Transverse colon (tissue), 4 donors: Measurements from ENCODE around the gene AQP6. TPM values are rescaled to one million over a fixed set of nuclear protein-coding genes. Genes with fewer than 3 reads are reported as not detected.

Source experiments
- DNase-seq: peaks from one replicate; pipeline ENCODE4 v3.0.0-alpha.2; 2019
- H3K27ac ChIP-seq, 4 donors: fragments of 200-600 bp; sonication (generic); 2 replicates each; pipeline ENCODE4 v1.5.1; 2016 to 2018; ENCODE audit warnings: inconsistent platforms in 4 of 4
- H3K27me3 ChIP-seq: fragments of 200-600 bp; sonication (generic); 2 replicates; pipeline ENCODE4 v1.5.1; 2017; ENCODE audit warnings: inconsistent platforms
- H3K36me3 ChIP-seq, 4 donors: fragments of 200-600 bp; sonication (generic); 2 replicates each; pipeline ENCODE4 v1.5.1; 2017 to 2019; ENCODE audit warnings: inconsistent platforms in 4 of 4
- H3K4me1 ChIP-seq, 4 donors: fragments of 200-600 bp; sonication (generic); 2 replicates each; pipeline ENCODE4 v1.5.1; 2017 to 2020; ENCODE audit warnings: inconsistent platforms in 4 of 4
- H3K4me3 ChIP-seq, 4 donors: fragments of 200-600 bp; sonication (generic); 1 replicate in 1 of 4; 2 replicates in 3 of 4; pipeline versions ENCODE4 v1.5.1 to v1.6.1; 2017 to 2019; ENCODE audit warnings: inconsistent platforms in 4 of 4
- H3K9me3 ChIP-seq, 2 donors: fragments of 200-600 bp; sonication (generic); 2 replicates each; pipeline ENCODE4 v1.5.1; 2017 to 2019; ENCODE audit warnings: inconsistent platforms in 2 of 2
- CTCF ChIP-seq, 5 experiments: fragments of 200-600 bp in 3 of 5; fragments of 450-650 bp in 2 of 5; sonication (generic) in 3 of 5; IDR thresholded peaks; 1 replicate in 2 of 5; 2 replicates in 3 of 5; pipeline ENCODE4 v1.5.1; 2016 to 2017; ENCODE audit warnings: antibody characterized with exemption in 5 of 5, inconsistent platforms in 3 of 5, mild to moderate bottlenecking in 2 of 5, moderate library complexity in 1 of 5
- EP300 ChIP-seq: sonication (generic); formaldehyde crosslinking; IDR thresholded peaks from one replicate; pipeline ENCODE4 v1.6.1; 2017; ENCODE audit warnings: antibody characterized with exemption, low read depth
- POLR2A ChIP-seq: fragments of 450-650 bp; IDR thresholded peaks from one replicate; pipeline ENCODE4 v1.6.1; 2016; ENCODE audit warnings: antibody characterized with exemption, mild to moderate bottlenecking, moderate library complexity
- POLR2AphosphoS5 ChIP-seq, 3 donors: sonication (generic); formaldehyde crosslinking; IDR thresholded peaks; one replicate each; pipeline ENCODE4 v1.6.1; 2016; ENCODE audit warnings: antibody characterized with exemption in 3 of 3
- WGBS, 2 donors: methylation state at CpG; one replicate each; pipeline ENCODE4 v1.1.5; 2018; ENCODE audit warnings: low coverage in 1 of 2; 5-methylcytosine and 5-hydroxymethylcytosine counted together
- in situ Hi-C, 4 donors: fragments of 200-750 bp; cut with MboI; loops; one replicate each; pipeline versions ENCODE4 v1.15.0 to v1.15.1; 2017; ENCODE audit warnings: low sequenced_read_pairs in 3 of 4, low pct_ligation_motif_present in 1 of 4, low pct_unique_long_range_greater_than_20kb in 1 of 4
- intact Hi-C: fragments of 100-400 bp; cut with DNase I; formaldehyde crosslinking; loops from one replicate; pipeline ENCODE4 v1.15.1; 2023; ENCODE audit warnings: low total_unique reads
- total RNA-seq, 4 donors: library from RNA; depleted of rRNA; stranded (reverse); fragments of >200 nt; gene quantifications; one replicate each; pipeline ENCODE4 v1.1.0, GENCODE V29; 2016

AQP6 gene
- total RNA-seq, 4 donors from 2014 or later, result 0.41 TPM; not detected in 3

GRCh38 chr12:49930515-49931288, 42.0 kb upstream of the AQP6 start:
- WGBS, 2 donors, result 69 to 74% methylated on average over 3 of the region's 3 CpGs
- no peak for DNase-seq
- Histone ChIP-seq H3K4me1 (no peaks in the 10 kb centered on the region), H3K27ac (no peak overlapping the region), H3K4me3 (no peak overlapping the region), H3K27me3 (no peaks in the 10 kb centered on the region), H3K9me3 (no peaks in the 10 kb centered on the region), H3K36me3 (no peaks in the 10 kb centered on the region)
- in situ Hi-C loops (no loop called here), intact Hi-C loops (no loop called here)
- TF ChIP-seq POLR2AphosphoS5 (IDR thresholded peaks at IDR 0.05) (no peak), POLR2A (no peak)

GRCh38 chr12:49932023-49932422, 40.7 kb upstream of the AQP6 start:
- H3K4me3 ChIP-seq, result no peak overlapping the region
- H3K36me3 ChIP-seq, result no peaks in the 10 kb centered on the region
- in situ Hi-C loops, result no loop called here
- TF ChIP-seq POLR2A (no peak), POLR2AphosphoS5 (IDR thresholded peaks at IDR 0.05) (no peak), EP300 (no peak), CTCF (IDR thresholded peaks at IDR 0.05) (no peak)
- 67% methylated on average over 1 to 7 of the region's 7 CpGs for WGBS, 2 donors
- H3K9me3 ChIP-seq, result no peaks in the 10 kb centered on the region
- DNase-seq, result no peak
- intact Hi-C loops, result no loop called here
- no peak overlapping the region for H3K27ac ChIP-seq
- H3K4me1 ChIP-seq, result no peaks in the 10 kb centered on the region
- no peaks in the 10 kb centered on the region for H3K27me3 ChIP-seq

- no peak for DNase-seq
- H3K27ac ChIP-seq, result no peak overlapping the region
- WGBS, 2 donors, result 77 to 81% methylated on average over 5 to 8 of the region's 8 CpGs
- intact Hi-C loops, result no loop called here
- no peaks in the 10 kb centered on the region for H3K9me3 ChIP-seq
- no peaks in the 10 kb centered on the region for H3K4me1 ChIP-seq
- no peak overlapping the region for H3K4me3 ChIP-seq
- in situ Hi-C loops, result no loop called here
- TF ChIP-seq POLR2AphosphoS5 (IDR thresholded peaks at IDR 0.05) (no peak), POLR2A (no peak), EP300 (no peak), CTCF (IDR thresholded peaks at IDR 0.05) (no peak)
- H3K27me3 ChIP-seq, result no peaks in the 10 kb centered on the region
- H3K36me3 ChIP-seq, result no peaks in the 10 kb centered on the region
These were observed 40.1 kb upstream of the AQP6 start for GRCh38 chr12:49932533-49933130.

GRCh38 chr12:49933796-49934195, 39.0 kb upstream of the AQP6 start:
- no peaks in the 10 kb centered on the region for H3K27me3 ChIP-seq
- H3K9me3 ChIP-seq, result no peaks in the 10 kb centered on the region
- no peak overlapping the region for H3K4me3 ChIP-seq
- in situ Hi-C loops (no loop called here), intact Hi-C loops (no loop called here)
- no peaks in the 10 kb centered on the region for H3K4me1 ChIP-seq
- TF ChIP-seq EP300, result no peak
- TF ChIP-seq POLR2A, result no peak
- TF ChIP-seq POLR2AphosphoS5 (IDR thresholded peaks at IDR 0.05), result no peak
- no peak for TF ChIP-seq CTCF (IDR thresholded peaks at IDR 0.05)
- DNase-seq, result no peak
- H3K36me3 ChIP-seq, result no peaks in the 10 kb centered on the region
- no peak overlapping the region for H3K27ac ChIP-seq
- WGBS, 2 donors, result 82% methylated on average over 5 of the region's 5 CpGs; no CpG with 5 or more reads in 1 of the 2 donors
